AG08395 (cell line): ENCODE results near the gene PLA2G12B.
"Not testable (repeated sequence)": the region's sequence is repeated elsewhere in the genome, so short reads cannot be mapped to it uniquely, and the experiment has no call there.

Experiments
- DNase-seq: peaks from one replicate; pipeline ENCODE4 v3.0.0; 2012; ENCODE audit warnings: mixed read lengths, low spot score

PLA2G12B gene, protein sequence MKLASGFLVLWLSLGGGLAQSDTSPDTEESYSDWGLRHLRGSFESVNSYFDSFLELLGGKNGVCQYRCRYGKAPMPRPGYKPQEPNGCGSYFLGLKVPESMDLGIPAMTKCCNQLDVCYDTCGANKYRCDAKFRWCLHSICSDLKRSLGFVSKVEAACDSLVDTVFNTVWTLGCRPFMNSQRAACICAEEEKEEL

DNA sequence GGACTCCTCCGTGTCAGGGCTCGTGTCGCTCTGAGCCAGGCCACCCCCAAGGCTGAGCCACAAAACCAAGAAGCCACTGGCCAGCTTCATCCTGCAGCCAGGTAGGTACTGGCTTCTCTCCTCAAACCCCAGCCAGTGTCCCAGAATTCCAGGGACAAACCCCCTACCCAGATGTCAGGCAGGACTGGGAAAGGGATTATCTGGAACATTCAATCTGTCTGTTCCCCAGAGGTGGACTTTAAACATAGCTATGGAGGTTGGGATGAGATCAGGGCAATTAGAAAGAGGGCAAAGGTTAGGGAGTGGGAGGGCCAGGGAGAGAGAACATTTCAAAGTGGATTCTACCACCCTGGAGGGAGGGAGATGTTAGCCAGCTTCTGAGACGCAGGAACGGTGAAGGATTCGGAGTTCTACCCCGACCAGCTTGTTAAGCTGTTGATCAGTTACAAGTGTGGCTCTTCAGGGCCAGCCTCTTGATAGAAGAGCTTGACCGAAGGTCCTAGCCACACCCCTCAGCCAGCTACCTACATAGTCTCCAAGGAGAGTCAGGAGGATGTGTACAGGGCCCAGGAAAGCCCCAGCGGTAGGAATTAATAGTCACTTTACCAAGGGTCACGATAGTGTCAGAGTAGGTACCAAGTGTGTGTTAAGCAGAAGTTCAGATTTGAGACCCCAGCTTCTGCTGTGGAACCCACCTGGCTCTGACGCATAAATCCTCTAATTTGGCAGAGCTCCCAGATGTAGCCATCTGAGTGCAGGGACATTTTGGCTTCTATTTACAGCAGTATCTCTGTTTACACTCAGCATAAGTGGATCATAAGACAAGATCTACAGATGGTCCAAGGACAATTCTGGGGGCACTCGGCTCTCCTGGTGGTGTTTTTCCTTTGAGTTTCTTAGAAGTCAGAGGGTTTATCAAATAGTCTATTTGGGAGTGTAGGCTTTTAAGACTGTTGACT is at the start of gene PLA2G12B:
TSS of gene PLA2G12B (minus strand) at position 211 of the 959 bp plus-strand sequence. CDS start at position 90, 121 bp downstream.
- DNase-seq = no peak

DNA sequence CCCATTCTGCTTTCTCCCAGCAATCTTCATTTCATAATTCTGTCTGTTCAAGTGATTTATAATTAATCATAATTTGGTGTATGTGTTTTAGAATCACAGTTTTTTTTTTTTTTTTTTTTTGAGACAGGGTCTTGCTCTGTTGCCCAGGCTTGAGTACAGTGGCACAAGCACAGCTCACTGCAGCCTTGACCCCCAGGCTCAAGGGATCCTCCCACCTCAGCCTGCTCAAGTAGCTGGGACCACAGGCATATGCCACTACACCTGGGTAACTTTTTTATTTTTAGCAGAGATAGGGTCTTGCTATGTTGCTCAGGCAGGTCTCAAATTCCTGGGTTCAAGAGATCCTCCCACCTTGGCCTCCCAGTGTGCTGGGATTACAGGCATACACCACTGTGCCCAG is 49.2 kb upstream of the PLA2G12B start:
- DNase-seq = no peak

DNA sequence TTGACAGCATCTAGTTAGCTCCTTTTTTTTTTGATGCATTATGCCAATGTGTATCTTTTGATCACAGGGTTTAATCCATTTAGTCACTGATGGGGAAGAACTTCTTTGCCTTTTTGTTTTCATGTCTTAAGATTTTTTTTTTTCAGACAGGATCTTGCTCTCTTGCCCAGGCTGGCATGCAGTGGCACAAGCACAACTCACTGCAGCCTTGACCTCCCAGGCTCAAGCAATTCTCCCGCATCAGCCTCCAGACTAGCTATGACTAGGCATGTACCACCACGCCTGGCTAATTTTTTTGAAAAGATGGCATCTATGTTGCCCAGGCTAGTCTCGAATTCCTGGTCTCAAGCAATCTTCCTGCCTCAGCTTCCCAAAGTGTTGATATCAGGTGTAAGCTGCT is 46.4 kb upstream of the PLA2G12B start:
- DNase-seq = no peak

DNA sequence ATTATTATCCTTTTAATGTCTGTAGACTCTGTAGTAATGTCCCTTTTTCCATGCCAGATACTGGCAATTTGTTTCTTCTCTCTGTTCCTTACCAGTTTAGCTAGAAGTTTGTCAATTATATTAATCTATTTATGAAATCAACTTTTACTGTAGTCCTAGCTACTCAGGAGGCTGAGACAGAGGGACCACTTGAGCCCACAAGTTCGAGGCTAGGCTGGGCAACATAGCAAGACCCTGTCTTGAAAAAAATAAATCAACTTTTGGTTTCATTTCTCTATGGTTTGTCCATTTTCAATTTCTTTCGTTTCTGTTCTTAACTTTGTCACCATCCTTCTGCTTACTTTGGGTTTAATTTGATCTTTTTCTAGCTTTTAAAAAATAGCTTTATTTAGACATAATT is 42.5 kb upstream of the PLA2G12B start:
- no peak for DNase-seq

DNA sequence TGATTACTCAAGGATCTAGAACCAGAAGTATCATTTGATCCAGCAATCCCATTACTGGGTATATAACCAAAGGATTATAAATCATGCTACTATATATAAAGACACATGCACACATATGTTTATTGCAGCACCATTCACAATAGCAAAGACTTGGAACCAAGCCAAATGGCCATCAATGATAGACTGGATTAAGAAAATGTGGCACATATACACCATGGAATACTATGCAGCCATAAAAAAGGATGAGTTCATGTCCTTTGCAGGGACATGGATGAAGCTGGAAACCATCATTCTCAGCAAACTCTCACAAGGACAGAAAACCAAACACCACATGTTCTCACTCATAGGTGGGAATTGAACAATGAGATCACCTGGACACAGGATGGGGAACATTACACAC is 40.9 kb upstream of the PLA2G12B start:
- DNase-seq = not testable (repeated sequence)

DNA sequence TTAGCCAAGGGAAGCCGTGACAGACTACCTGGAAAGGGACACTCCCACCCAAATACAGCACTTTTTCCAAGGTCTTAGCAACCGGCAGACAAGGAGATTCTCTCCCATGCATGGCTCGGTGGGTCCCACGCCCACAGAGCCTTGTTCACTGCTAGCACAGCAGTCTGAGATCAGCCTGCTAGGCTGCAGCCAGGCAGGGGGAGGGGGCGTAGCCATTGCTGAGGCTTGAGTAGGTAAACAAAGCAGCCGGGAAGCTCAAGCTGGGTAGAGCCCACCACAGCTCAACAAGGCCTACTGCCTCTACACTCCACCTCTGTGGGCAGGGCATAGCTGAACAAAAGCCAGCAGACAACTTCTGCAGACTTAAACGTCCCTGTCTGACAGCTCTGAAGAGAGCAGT is 35.2 kb upstream of the PLA2G12B start:
- not testable (repeated sequence) for DNase-seq

DNA sequence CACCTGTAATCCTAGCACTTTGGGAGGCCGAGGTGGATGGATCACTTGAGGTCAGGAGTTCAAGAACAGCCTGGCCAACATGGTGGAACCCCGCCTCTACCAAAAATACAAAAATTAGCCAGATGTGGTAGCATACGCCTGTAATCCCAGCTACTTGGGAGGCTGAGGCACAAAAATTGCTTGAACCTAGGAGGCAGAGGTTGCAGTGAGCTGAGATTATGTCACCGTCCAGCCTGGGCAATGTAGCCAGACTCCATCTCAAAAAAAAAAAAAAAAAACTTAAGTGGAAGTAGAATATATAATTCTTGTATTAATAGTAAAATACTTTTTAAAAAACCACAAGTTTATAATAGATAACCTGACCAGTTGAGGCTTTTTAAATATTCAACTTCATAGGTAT is 30.0 kb upstream of the PLA2G12B start:
- DNase-seq = not testable (repeated sequence)

DNA sequence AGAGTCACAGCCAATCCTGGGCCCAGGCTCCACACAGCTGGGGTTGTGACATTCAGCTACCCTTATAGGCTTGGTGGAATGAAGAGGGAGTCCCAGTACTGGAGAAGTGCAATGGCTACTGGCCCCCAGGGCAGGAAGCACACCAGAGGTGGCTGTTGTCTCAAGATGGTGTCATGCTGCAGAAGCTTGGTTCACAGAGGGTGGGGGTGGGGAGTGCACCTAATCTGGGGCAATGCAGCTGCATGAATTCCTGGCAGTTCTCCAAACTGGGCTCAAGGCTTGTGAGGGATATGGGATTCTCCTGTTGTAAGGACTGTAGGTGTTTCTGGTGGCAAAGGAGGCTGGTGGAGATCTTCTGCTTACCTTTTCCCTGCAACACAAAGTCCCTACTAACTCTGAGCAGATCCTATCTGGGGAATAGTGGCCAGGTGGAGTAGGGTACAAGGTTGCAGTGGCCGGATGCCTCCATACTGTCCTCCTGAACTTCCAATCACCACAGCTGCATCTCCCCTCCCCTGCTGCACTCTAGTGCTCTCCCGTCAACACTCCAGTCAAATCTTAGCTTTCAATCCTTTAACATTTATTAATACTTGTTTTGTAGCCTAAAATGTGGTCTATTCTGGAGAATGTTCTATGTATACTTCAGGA is 27.4 kb upstream of the PLA2G12B start:
- no peak for DNase-seq

DNA sequence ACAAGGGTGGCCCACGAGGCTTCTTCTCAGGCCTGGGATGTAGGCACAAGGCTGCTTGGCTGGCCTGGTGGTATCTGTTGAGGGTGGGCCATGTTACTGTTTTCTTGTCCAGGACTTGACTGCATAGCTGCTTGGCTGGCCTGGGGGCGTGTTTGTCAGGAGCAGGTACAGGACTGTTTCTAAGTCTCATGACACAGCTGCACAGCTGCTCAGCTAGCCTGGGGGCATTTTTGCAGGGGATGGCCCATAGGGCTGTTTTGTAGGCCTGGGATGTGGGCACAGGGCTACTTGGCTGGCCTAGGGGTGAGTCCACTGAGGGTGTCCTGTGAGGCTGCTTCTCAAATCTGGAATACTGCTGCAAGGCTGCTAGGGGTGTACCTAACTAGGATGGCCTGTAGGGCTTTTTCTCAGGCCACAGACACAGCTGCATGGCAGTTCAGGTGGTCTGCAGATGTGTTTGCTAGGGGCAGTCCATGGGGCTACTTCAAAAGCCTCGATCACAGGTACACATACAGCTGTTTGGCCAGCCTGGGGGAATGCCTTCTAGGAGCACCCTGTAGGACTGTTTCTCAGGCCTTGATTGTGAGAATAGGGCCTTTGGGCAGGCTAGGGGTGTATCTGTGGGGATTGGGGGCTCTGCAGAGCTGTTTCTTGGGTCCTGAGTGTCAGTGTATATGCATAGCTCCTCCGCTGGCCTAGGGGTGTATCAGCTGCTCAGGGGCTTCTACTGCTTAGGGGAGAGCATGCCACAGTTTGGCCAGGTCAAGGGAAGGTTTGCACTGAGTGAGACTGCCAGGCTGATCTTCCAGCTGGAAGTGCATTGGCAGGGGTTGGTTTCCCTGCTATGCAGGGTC is 26.6 kb upstream of the PLA2G12B start:
- DNase-seq = no peak

DNA sequence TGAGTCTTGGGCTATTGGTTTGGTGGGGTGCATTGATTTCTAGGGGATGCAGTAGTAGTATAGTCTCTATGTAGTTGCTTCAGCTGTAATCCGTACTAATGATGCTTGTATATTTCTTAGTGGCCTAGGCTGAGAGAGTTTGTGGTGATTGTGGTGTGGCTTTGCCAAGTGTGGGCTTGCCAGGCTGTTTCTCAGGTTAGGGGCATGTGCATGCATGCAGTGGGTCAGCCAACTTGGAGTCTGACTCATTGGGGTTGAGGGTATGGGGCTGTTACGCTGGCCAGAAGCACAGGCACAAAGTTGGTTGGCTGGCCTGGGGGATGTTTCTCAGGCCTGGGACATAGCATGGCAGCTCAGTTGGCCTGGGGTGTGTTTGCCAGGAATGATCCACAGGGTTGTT is 25.7 kb upstream of the PLA2G12B start:
- no peak for DNase-seq

DNA sequence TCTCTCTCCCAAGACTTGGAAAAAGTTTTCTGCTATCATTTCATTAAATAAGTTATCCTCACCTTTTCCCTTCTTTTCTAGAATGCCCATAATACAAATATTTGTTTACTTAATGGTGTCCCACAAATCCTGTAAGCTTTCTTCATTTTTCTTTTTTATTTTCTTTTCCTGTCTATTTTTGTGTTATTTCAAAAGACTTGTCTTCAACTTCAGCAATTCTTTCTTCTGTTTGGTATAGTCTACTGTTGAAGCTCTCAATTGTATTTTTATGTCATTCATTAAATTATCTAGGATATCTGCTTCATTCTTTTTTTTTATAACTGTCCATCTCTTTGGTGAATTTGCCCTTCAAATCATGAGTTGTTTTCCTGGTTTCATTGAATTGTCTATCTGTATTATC is 25.1 kb upstream of the PLA2G12B start:
- no peak for DNase-seq

DNA sequence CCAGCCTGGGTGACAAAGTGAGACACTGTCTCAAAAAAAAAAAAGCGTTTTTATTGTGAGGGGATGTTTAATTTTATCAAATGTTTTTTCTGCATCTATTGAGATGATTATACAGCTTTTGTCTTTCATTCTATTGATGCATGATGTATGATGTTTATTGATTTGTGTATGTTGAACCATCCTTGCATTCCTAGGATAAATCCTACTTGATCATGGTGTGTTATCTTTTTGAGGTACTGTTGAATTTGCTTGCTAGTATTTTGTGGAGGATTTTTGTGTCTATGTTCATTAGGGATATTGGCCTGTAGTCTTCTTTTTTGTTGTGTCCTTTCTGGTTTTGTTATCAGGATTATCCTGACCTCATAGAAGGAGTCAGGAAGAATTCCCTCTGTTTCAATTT is 22.3 kb upstream of the PLA2G12B start:
- DNase-seq = no peak

DNA sequence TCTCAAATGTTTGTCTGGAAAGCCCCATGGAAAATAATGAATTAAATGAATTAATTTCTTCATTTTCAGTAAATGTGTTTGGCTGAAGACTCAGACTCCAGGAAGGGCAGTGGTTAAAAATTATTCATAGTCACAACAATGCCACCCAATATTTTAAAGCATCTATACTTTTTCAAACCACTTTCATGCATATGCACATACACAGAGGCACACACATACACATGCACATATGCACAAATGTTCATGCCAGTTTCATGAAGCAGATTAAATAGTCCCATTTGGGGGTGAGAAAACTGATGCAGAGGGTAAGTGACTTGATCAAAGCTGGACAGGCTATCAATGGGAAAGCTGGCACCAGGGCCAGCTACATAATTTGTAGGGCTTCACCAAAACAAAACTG is 1.4 kb upstream of the PLA2G12B start:
- no peak for DNase-seq

DNA sequence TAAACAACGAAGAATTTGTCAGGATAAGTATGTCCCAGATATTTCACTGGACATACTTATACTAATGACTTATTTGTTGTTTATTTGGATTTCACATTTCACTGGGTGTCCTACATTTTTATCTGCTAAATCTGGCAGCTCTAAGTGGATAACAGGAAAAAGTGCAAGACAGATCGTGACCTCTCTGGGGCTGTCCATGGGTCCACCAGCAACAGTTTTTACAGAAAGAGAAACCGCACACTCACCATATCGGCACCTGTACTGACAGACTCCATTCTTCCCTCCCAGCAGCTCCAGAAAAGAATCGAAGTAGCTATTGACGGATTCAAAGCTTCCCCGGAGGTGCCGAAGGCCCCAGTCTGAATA is 393 bp downstream of the PLA2G12B start:
- DNase-seq = no peak

DNA sequence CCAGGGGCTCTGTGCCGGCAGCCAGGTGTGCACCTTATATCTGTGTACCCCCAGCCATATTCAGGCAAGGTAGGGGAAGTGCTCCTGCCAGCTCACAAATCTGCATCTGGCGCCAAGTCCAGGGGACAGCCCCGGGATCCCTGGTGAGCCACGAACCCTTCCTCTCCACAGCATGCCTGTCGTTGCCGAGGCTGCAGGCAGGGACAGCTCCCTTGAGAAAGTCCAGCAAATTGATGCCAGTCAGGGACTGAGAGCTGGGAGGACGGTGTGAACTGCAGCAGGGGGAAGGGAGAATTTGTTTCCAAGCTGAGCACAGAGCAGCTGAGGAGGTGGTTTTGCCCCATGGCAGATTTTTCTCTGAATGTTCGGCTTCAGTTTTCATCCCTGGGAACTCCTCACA is 919 bp downstream of the PLA2G12B start:
- peak; percentile 16 for DNase-seq

DNA sequence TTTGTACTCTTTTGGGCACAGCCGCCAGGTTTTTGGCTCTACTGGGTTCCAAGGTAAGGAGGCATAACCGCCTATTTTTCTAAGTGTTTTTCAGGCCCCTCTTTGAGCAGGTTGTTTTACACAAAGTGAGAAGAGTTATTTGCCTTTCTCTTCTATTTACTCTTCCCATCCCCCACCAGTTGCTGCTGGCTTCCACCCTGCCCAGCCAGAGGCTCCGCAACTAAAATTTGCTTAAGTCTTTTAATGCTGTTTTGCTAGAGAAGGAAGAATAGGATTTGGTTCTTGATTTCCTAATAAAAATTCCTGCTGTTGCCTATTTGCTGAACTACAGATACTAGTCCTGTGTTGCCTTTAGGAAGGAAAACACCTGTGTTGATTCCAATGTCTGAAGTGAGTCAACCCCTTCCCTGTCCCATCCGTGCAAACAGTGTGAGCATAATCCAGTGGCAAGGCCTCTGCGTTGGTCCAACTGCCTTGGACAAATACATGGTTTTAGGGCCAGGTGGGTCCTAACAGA is 1.9 kb downstream of the PLA2G12B start:
- DNase-seq = no peak

DNA sequence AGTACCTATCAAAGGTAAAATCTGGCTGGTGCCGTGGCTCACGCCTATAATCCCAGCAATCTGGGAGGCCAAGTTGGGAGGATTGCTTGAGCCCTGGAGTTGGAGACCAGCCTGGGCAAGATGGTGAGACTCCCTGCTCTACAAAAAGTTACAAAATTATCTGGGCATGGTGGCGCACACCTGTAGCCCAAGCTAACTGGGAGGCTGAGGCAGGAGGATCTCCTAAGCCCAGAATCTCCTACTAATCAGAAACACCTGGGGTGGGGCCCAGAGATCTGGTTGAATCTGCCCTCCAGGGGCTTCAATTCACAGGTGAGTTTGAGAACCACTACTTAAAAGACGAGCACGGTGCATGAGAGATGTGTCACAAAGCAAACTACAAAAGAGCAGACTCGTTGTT is 2.4 kb downstream of the PLA2G12B start:
- DNase-seq = no peak

DNA sequence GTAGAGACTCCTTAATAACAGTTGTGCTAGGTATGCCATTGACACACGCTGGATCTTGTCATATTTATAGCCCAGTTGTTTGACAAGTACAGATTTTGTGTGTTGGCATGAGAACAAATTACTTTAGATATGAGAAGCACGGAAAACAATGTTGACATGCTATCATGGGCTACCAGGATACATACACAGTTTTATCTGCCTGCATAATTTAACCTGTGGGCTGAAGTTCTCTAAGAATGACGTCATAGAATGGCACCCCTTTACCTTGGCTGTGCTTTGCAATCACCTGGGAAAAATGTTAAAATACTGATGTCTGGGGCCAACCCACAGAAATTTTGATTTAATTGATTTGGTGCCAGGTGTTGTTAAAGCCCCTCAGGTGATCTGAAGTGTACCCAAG is 2.8 kb downstream of the PLA2G12B start:
- no peak for DNase-seq

DNA sequence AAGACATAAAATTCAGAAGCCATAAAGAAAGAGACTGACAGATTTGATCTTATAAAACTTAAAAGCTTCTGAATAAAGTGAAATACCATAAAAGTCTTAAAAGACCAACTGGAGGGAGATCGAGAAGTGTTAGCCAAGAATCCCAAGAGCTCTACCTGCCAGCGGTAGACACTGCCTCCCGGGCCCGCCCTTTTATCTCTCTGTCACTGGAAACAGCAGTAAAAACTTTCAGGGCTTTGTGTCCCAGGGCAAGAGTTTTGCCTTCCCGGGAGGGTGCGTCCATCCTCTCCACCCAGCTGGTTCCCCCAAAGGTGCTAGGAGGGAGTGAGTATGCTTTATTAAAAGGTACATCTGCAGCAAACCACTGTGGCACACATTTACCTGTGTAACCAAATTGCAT is 5.8 kb downstream of the PLA2G12B start:
- DNase-seq = no peak

DNA sequence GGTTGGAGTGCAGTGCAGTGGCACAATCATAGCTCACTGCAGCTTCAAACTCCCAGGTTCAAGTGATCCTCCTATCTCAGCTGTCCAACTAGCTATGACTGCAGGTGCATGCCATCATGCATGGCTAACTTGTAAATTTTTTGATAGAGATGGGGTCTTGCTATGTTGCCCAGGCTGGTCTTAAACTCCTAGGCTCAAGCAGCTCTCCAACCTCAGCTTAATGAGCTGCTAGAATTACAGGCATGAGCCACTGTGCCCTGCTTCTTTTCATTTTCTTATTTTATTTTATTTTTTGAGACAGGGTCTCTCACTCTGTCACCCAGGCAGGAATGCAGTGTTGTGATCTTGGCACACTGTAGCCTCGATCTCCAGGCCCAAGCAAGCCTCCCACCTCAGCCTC is 7.6 kb downstream of the PLA2G12B start:
- no peak for DNase-seq

DNA sequence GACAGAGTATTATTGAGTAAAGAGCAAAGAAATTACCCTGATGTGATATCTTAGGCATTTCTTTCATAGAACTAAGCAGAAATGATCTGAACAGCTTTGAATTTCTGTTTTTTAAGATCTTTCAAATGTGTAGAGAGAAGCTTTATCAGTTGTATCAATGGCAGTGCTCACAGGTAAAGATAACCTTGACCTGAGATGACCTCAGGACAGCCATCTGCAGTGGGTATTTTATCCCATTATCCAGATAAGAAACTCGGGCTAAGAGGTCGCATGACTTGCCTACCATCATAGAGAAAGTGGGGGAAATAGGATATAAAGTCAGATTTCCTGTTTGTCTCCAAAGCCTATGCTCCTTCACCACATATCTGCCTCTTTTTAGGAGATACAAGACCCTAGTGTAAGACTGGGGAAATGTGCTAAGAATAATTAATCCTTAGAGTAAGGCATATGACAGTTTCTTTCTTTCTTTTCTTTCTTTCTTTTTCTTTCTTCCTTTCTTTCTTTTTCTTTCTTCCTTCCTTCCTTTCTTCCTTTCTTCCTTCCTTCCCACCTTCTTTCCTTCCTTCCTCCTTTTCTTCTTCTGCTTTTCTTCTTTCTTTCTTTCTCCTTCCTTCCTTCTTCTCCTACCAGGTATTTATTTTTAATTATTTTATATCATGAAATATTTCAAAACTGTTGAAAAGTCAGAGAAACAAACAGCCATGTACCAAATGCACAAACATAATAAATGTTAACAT is 10.9 kb downstream of the PLA2G12B start:
- no peak for DNase-seq
